Measurements from ENCODE around the gene SKA3.
A peak's percentile ranks its signal among the peaks of the same experiment; 100 is the strongest.
"Not testable (repeated sequence)": the region's sequence is repeated elsewhere in the genome, so short reads cannot be mapped to it uniquely, and the experiment has no call there.

The SKA3 gene

GRCh38 chr13:21147827-21148226, 28.5 kb downstream of the SKA3 start:
- Mint-ChIP-seq H3K4me3 (no peak overlapping the region), H3K4me1 (peaks cover 19% of the 10 kb centered on the region in 2 donors), H3K36me3 (peaks cover 16 to 29% of the 10 kb centered on the region in 2 donors), H3K27me3 (no peaks in the 10 kb centered on the region), H3K27ac (peak overlapping the region; percentile 14), H3K9me3 (no peaks in the 10 kb centered on the region)
- ATAC-seq (replicated peaks) = no peak
- DNase-seq = no peak

- H3K9me3 Mint-ChIP-seq = no peaks in the 10 kb centered on the region
- DNase-seq = no peak
- H3K36me3 Mint-ChIP-seq = peaks cover 23 to 39% of the 10 kb centered on the region in 2 donors
Measured at GRCh38 chr13:21142766-21143165, 33.6 kb downstream of the SKA3 start.

DNA sequence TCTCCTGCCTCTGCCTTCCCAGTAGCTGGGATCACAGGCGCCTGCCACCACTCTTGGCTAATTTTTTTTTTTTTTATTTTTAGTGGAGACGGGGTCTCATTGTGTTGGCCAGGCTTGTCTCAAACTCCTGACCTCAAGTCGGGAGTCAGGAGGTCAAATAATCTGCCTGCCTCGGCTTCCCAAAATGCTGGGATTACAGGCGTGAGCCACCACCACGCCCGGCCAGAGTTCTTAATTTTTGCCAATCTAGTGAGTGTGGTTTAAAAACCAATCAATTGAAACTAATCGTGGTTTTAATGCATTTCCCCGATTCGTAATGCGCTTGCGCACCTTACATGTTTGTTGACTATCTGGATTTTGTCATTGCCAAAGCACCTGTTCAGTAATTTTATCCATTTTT, 37.0 kb downstream of the SKA3 start:
- peaks cover 15 to 27% of the 10 kb centered on the region in 2 donors for H3K4me1 Mint-ChIP-seq
- H3K9me3 Mint-ChIP-seq = no peaks in the 10 kb centered on the region
- H3K27ac Mint-ChIP-seq = peak overlapping the region; percentile 98
- DNase-seq (no peak), ATAC-seq (replicated peaks) (no peak)
- peaks cover 6 to 9% of the 10 kb centered on the region in 2 donors for H3K27me3 Mint-ChIP-seq
- H3K4me3 Mint-ChIP-seq = peak overlapping the region; percentile 95 to 96
- H3K36me3 Mint-ChIP-seq = peaks cover 18 to 23% of the 10 kb centered on the region in 2 donors

More at GRCh38 chr13:21142766-21143165, 33.6 kb downstream of the SKA3 start:
- no peak for ATAC-seq (replicated peaks)
- Mint-ChIP-seq H3K4me1 (peaks cover 20 to 27% of the 10 kb centered on the region in 2 donors), H3K4me3 (peak overlapping the region; percentile 55 to 74), H3K27ac (peak overlapping the region; percentile 87), H3K27me3 (no peaks in the 10 kb centered on the region)

- H3K9me3 Mint-ChIP-seq = no peaks in the 10 kb centered on the region
- H3K36me3 Mint-ChIP-seq = peaks cover 14 to 19% of the 10 kb centered on the region in 2 donors
- DNase-seq (no peak), ATAC-seq (replicated peaks) (no peak)
- peak overlapping the region in 1 of 2 donors; percentile 10 for H3K4me3 Mint-ChIP-seq
- H3K27me3 Mint-ChIP-seq = peaks cover 6 to 9% of the 10 kb centered on the region in 2 donors
- peaks cover 12 to 21% of the 10 kb centered on the region in 2 donors for H3K4me1 Mint-ChIP-seq
- H3K27ac Mint-ChIP-seq = peak overlapping the region; percentile 31
Measured at GRCh38 chr13:21138561-21138960, 37.8 kb downstream of the SKA3 start.

GRCh38 chr13:21137696-21138095, 38.7 kb downstream of the SKA3 start:
- ATAC-seq (replicated peaks) (no peak), DNase-seq (no peak)
- H3K9me3 Mint-ChIP-seq = no peaks in the 10 kb centered on the region
- peaks cover 7 to 13% of the 10 kb centered on the region in 2 donors for H3K4me1 Mint-ChIP-seq
- H3K27ac Mint-ChIP-seq = no peak overlapping the region
- H3K36me3 Mint-ChIP-seq = peaks cover 7 to 12% of the 10 kb centered on the region in 2 donors
- peaks cover 6 to 9% of the 10 kb centered on the region in 2 donors for H3K27me3 Mint-ChIP-seq
- no peak overlapping the region for H3K4me3 Mint-ChIP-seq

GRCh38 chr13:21135833-21136232, 40.5 kb downstream of the SKA3 start:
- not testable (repeated sequence) for ATAC-seq (replicated peaks); H3K4me3 Mint-ChIP-seq; DNase-seq; H3K9me3 Mint-ChIP-seq; H3K27me3 Mint-ChIP-seq; H3K36me3 Mint-ChIP-seq; H3K27ac Mint-ChIP-seq
- peaks cover 4 to 10% of the 10 kb centered on the region in 2 donors for H3K4me1 Mint-ChIP-seq

DNA sequence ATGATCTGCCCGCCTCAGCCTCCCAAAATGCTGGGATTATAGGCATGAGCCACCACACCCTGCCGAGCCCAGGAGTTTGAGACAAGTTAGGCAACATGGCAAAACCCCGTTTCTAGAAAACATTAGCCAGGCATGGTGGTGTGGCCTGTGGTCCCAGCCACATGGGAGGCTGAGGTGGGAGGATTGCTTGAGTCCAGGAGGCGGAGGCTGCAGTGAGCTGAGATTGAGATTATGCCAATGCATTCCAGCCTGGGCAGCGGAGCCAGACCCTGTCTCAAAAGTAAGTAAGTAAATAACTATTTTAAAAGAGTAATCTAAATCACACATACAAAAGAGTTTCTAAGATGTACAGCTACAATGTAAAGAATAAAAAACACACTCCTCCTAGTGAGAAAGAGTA, 41.9 kb downstream of the SKA3 start:
- peaks cover 6 to 14% of the 10 kb centered on the region in 2 donors for H3K27me3 Mint-ChIP-seq
- peaks cover under 1% of the 10 kb centered on the region in 2 donors for H3K4me1 Mint-ChIP-seq
- H3K9me3 Mint-ChIP-seq = peaks cover 0 to 3% of the 10 kb centered on the region in 2 donors
- DNase-seq (no peak), ATAC-seq (replicated peaks) (no peak)
- H3K27ac Mint-ChIP-seq = no peak overlapping the region
- no peaks in the 10 kb centered on the region for H3K36me3 Mint-ChIP-seq
- H3K4me3 Mint-ChIP-seq = no peak overlapping the region

DNA sequence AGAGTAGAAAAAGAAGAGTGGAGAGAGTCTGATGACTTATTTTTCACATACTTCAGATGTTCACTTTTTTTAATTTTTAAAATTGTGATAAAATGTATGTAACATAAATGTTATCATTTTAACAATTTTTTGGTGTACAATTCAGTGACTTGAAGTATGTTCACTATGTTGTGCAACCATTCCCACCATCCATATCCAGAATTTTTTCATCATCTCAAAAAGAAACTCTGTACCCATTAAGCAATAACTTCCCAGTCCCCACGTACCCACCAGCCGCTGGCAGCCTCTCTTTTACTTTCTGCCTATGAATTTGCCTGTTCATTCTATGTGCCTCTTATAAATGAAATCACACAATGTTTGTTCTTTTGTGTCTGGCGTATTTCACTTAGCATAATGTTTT, 43.3 kb downstream of the SKA3 start:
- Mint-ChIP-seq H3K4me3 (no peak overlapping the region), H3K9me3 (peaks cover 0 to 3% of the 10 kb centered on the region in 2 donors), H3K27ac (no peak overlapping the region), H3K36me3 (no peaks in the 10 kb centered on the region), H3K27me3 (peaks cover 6 to 14% of the 10 kb centered on the region in 2 donors), H3K4me1 (no peaks in the 10 kb centered on the region)
- ATAC-seq (replicated peaks) = no peak
- no peak for DNase-seq

DNA sequence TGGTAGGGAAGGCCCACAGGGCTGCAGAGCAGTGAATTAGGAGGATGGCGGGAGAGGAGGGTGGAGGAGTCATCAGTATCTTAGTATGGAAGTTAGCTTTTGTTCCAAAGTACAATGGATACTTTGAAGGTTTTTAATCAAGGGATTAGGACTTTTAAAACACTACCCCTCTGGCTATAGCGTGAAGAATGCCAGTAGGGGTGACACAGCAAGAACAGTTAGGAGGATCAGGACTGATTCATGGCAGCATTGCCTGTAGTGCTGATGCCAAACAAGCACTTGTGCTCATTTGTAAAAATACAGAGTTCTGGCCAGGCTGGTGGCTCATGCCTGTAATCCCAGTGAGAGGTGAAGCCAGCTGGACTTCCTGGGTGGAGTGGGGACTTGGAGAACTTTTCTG, 46.2 kb downstream of the SKA3 start:
- Mint-ChIP-seq H3K27me3 (peaks cover 0 to 6% of the 10 kb centered on the region in 2 donors), H3K4me1 (no peaks in the 10 kb centered on the region), H3K36me3 (no peaks in the 10 kb centered on the region), H3K9me3 (peaks cover 0 to 3% of the 10 kb centered on the region in 2 donors), H3K27ac (no peak overlapping the region), H3K4me3 (no peak overlapping the region)
- DNase-seq (no peak), ATAC-seq (replicated peaks) (no peak)

GRCh38 chr13:21124852-21125251, 51.5 kb downstream of the SKA3 start:
- H3K27ac Mint-ChIP-seq = no peak overlapping the region
- ATAC-seq (replicated peaks) (no peak), DNase-seq (no peak)
- peaks cover 2% of the 10 kb centered on the region in 2 donors for H3K9me3 Mint-ChIP-seq
- no peak overlapping the region for H3K4me3 Mint-ChIP-seq
- peaks cover 0 to 6% of the 10 kb centered on the region in 2 donors for H3K27me3 Mint-ChIP-seq
- H3K36me3 Mint-ChIP-seq = no peaks in the 10 kb centered on the region
- H3K4me1 Mint-ChIP-seq = no peaks in the 10 kb centered on the region

DNA sequence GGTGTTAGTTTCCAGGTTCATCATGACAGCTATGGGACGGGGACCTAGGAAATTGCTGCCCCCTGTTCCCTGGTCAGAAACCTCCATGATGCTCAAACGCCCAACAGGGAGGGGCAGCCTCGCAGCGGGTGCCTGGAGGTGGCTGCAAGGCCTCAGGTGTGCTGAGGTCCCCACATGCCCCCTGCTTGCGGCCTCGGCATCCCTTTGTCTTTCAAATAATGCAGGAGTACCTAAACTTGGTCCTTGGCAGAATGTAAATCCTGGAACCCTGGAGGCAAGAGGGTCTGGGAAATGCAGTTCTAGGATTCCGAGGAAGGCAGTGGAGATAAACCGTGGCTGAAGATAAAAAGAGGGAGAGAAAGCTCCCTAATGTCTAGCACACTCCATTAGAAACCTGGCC, 52.4 kb downstream of the SKA3 start:
- H3K36me3 Mint-ChIP-seq = no peaks in the 10 kb centered on the region
- no peak for ATAC-seq (replicated peaks)
- DNase-seq = no peak
- no peaks in the 10 kb centered on the region for H3K4me1 Mint-ChIP-seq
- peaks cover 0 to 4% of the 10 kb centered on the region in 2 donors for H3K27me3 Mint-ChIP-seq
- H3K4me3 Mint-ChIP-seq = no peak overlapping the region
- peaks cover 3% of the 10 kb centered on the region in 2 donors for H3K9me3 Mint-ChIP-seq
- no peak overlapping the region for H3K27ac Mint-ChIP-seq

- Mint-ChIP-seq H3K4me1 (no peaks in the 10 kb centered on the region), H3K27ac (no peak overlapping the region), H3K4me3 (no peak overlapping the region), H3K36me3 (no peaks in the 10 kb centered on the region), H3K9me3 (peaks cover 3 to 4% of the 10 kb centered on the region in 2 donors), H3K27me3 (peaks cover 0 to 4% of the 10 kb centered on the region in 2 donors)
- no peak for ATAC-seq (replicated peaks)
- no peak for DNase-seq
Measured at GRCh38 chr13:21121616-21122015, 54.7 kb downstream of the SKA3 start.

GRCh38 chr13:21120191-21120590, 56.2 kb downstream of the SKA3 start:
- Mint-ChIP-seq H3K9me3 (peaks cover 3 to 4% of the 10 kb centered on the region in 2 donors), H3K27ac (no peak overlapping the region), H3K27me3 (peaks cover 0 to 4% of the 10 kb centered on the region in 2 donors), H3K4me1 (no peaks in the 10 kb centered on the region), H3K4me3 (no peak overlapping the region), H3K36me3 (no peaks in the 10 kb centered on the region)
- ATAC-seq (replicated peaks) (no peak), DNase-seq (no peak)

- Mint-ChIP-seq H3K4me1 (no peaks in the 10 kb centered on the region), H3K27ac (no peak overlapping the region), H3K36me3 (no peaks in the 10 kb centered on the region), H3K4me3 (no peak overlapping the region), H3K27me3 (peaks cover 0 to 4% of the 10 kb centered on the region in 2 donors), H3K9me3 (peaks cover 3 to 4% of the 10 kb centered on the region in 2 donors)
- DNase-seq (no peak), ATAC-seq (replicated peaks) (no peak)
Measured at GRCh38 chr13:21119526-21119925, 56.8 kb downstream of the SKA3 start.

DNA sequence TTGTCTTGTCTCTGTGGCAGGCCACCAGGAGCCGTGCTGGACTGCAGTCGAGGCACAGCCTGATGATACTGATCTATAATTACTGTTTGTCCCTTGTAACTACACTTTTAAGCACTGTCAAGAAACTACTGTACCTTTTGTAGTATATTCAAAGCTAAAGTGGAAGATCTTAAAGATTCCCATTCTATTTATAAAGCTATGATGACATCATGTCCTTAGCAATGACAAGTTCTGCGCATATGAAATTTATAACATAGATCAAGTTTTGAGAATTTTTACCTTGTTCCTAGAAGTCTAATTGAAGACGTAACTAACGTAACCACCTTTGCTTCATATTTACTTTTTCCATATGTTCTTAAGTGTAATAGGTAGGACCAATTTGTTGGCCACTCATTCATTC, 58.2 kb downstream of the SKA3 start:
- DNase-seq (no peak), ATAC-seq (replicated peaks) (no peak)
- no peak overlapping the region for H3K4me3 Mint-ChIP-seq
- peaks cover 3 to 4% of the 10 kb centered on the region in 2 donors for H3K9me3 Mint-ChIP-seq
- no peaks in the 10 kb centered on the region for H3K27me3 Mint-ChIP-seq
- H3K4me1 Mint-ChIP-seq = no peaks in the 10 kb centered on the region
- no peak overlapping the region for H3K27ac Mint-ChIP-seq
- H3K36me3 Mint-ChIP-seq = no peaks in the 10 kb centered on the region

All from stimulated activated naive B cell treated with anti-CD40 and anti-IgM and Interleukin-4, amounts not matched to agents 10 μg/mL and 1 μg/mL and 100 μg/mL, for 72 hours (primary cell).